GM18502 (cell line): ENCODE data around the gene EMID1.

Experiments
- ATAC-seq: cut with Tn5 transposase; IDR thresholded peaks from one replicate; pipeline ENCODE4 v1.9.1; 2021; ENCODE audit warnings: mild to moderate bottlenecking; ENCODE audit not compliant: unreplicated experiment, poor library complexity

EMID1 gene

GRCh38 chr22:29272624-29273023 is 66.9 kb downstream of the EMID1 start:
- no peak for ATAC-seq

- no peak for ATAC-seq
These were observed 69.5 kb downstream of the EMID1 start for GRCh38 chr22:29275167-29275566.

GRCh38 chr22:29275819-29276565 is 70.3 kb downstream of the EMID1 start:
- ATAC-seq = no peak

- ATAC-seq = no peak
These were observed 72.2 kb downstream of the EMID1 start for GRCh38 chr22:29277927-29278326.

GRCh38 chr22:29284196-29284595 is 78.5 kb downstream of the EMID1 start:
- no peak for ATAC-seq

GRCh38 chr22:29288837-29289236 is 83.1 kb downstream of the EMID1 start:
- ATAC-seq = no peak

GRCh38 chr22:29290061-29290460 is 84.4 kb downstream of the EMID1 start:
- ATAC-seq = no peak

- ATAC-seq = no peak
These were observed 85.5 kb downstream of the EMID1 start for GRCh38 chr22:29291215-29291614.

- no peak for ATAC-seq
These were observed 86.7 kb downstream of the EMID1 start for GRCh38 chr22:29292379-29292778.

GRCh38 chr22:29298641-29299040 is 92.9 kb downstream of the EMID1 start:
- no peak for ATAC-seq

- ATAC-seq = no peak
These were observed 93.6 kb downstream of the EMID1 start for GRCh38 chr22:29299136-29299900.

- ATAC-seq = no peak
These were observed 94.7 kb downstream of the EMID1 start for GRCh38 chr22:29300467-29300806.

- no peak for ATAC-seq
These were observed 95.3 kb downstream of the EMID1 start for GRCh38 chr22:29300807-29301601.

- ATAC-seq = no peak
These were observed 96.2 kb downstream of the EMID1 start for GRCh38 chr22:29301716-29302401.

GRCh38 chr22:29302402-29302680 is 96.6 kb downstream of the EMID1 start:
- no peak for ATAC-seq

GRCh38 chr22:29302681-29303465 is 97.2 kb downstream of the EMID1 start:
- ATAC-seq = no peak

GRCh38 chr22:29305836-29306174 is 100.1 kb downstream of the EMID1 start:
- ATAC-seq = no peak

GRCh38 chr22:29306175-29306834 is 100.6 kb downstream of the EMID1 start, which contains the start of gene GAS2L1:
GAS2L1 (plus strand) TSS chr22:29306650; CDS start chr22:29308106, 1,456 bp downstream.
- ATAC-seq = no peak

- no peak for ATAC-seq
These were observed 101.3 kb downstream of the EMID1 start for GRCh38 chr22:29306835-29307595.
